ENCODE measurements around the gene POLDIP2. TPM values are rescaled to one million over a fixed set of nuclear protein-coding genes. Genes with fewer than 3 reads are reported as not detected.

Gene POLDIP2
- polyA plus RNA-seq, 1 donor from 2014 or later, result 87.4 TPM

GRCh38 chr17:28379814-28380801 lies 22.8 kb upstream of the POLDIP2 start:
- peaks cover under 1 to 16% (median 4%) of the 10 kb centered on the region in 3 donors for H3K4me1 Mint-ChIP-seq
- H3K36me3 Mint-ChIP-seq, result peaks cover 7% of the 10 kb centered on the region
- no peaks in the 10 kb centered on the region for H3K9me3 Mint-ChIP-seq
- H3K27me3 Mint-ChIP-seq, result peaks cover 10% of the 10 kb centered on the region
- H3K4me3 Mint-ChIP-seq, result peak overlapping the region in 1 of 4 donors; percentile 12
- H3K27ac Mint-ChIP-seq, result peak overlapping the region in 1 of 3 donors; percentile 72

DNA sequence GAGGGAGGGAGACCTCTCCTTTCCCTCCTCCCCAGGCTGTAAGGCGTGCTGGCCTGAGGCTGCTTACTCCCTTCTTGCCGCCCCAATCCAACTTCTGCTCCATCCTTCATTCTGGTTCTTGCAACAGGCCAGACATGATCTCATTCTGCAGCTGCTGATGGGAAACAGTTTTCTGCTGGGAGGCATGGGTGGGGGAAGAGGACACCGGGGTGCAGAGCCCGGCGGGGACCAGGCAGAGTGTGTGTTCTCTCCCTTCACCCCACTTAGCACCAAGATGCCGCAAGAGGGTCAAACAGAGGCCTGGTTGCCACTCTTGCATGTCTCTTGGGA lies 15.6 kb upstream of the POLDIP2 start:
- Mint-ChIP-seq H3K27me3 (no peaks in the 10 kb centered on the region), H3K4me1 (peaks cover 4 to 15% (median 12%) of the 10 kb centered on the region in 3 donors), H3K27ac (peak overlapping the region in 1 of 3 donors; percentile 53), H3K9me3 (no peaks in the 10 kb centered on the region), H3K36me3 (peaks cover under 1% of the 10 kb centered on the region), H3K4me3 (peak overlapping the region; percentile 12 to 75 (median 66))

DNA sequence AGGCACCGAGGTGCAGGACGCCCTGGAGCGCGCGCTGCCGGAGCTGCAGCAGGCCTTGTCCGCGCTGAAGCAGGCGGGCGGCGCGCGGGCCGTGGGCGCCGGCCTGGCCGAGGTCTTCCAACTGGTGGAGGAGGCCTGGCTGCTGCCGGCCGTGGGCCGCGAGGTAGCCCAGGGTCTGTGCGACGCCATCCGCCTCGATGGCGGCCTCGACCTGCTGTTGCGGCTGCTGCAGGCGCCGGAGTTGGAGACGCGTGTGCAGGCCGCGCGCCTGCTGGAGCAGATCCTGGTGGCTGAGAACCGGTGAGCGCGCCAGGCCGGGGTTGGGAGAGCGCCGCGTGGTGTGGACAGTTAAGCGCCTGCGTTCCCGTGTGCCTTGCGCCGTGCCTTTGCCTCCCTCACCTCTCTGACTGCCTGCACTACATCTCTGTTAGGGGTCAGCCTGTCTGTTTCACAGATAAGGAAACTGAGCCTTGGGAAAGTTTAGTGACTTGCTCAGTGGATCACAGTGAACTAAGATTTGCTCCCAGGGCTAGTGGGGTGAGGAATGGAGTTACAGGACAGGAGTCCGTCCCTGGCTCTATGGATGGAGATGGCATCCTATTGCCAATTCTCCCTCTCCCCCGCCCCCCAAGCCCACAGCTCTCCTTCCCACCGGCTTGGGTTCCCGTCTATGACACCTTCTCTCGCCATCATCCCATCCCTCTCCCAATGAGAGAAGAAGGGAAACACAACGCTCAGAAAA lies 15.0 kb upstream of the POLDIP2 start:
- no peaks in the 10 kb centered on the region for H3K27me3 Mint-ChIP-seq
- H3K27ac Mint-ChIP-seq, result peak overlapping the region in 1 of 3 donors; percentile 86
- peak overlapping the region; percentile 71 to 87 (median 80) for H3K4me3 Mint-ChIP-seq
- peaks cover 4 to 15% (median 12%) of the 10 kb centered on the region in 3 donors for H3K4me1 Mint-ChIP-seq
- no peaks in the 10 kb centered on the region for H3K36me3 Mint-ChIP-seq
- H3K9me3 Mint-ChIP-seq, result no peaks in the 10 kb centered on the region

DNA sequence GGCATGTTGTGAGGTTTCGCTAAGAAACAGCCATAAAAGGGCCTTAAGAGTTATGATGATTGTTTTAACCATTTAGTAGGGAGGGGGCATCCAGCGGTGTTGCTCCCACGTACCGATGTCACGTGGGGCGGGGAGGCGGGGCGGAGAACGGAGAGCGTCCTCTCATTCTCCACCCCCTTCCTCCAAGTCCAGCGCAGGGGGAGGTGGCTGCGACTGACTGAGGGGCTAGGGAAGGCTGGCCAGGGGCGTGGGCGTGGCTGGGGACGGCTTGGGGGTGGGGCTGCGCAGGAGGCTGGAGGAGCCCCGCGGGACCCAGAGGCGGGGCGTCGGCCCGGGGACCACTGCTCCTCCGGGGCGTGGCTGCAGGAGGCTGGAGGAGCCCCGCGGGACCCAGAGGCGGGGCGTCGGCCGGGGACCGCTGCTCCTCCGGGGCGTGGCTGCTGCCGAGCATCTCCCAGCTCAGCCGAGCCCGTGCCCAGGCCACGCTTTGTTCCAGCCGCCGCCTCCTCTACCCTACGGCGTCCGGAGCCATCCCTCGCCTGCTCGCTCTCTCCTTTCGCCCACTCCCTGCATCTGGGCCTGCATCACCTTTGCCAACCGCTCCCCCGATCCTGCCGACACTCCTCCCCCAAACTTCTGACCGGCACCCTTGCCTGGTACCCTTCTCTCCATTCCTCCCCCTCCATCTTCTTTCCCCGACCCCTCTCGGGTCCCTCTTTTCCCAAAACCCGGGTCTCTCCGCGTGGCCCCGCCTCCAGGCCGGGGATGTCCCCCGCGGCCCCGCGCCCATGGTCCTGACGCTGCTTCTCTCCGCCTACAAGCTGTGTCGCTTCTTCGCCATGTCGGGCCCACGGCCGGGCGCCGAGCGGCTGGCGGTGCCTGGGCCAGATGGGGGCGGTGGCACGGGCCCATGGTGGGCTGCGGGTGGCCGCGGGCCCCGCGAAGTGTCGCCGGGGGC lies 14.2 kb upstream of the POLDIP2 start, which contains the start of gene SARM1:
TSS of gene SARM1 (plus strand) at position 450 of the 958 bp plus-strand sequence. CDS start at position 789, 339 bp downstream.
- Mint-ChIP-seq H3K27ac (peak within 1 kb of the TSS; percentile 8 to 90 (median 86)), H3K4me3 (peak within 1 kb of the TSS; percentile 71 to 98 (median 92)), H3K36me3 (no peaks in the 10 kb centered on the region), H3K4me1 (peaks cover 4 to 15% (median 12%) of the 10 kb centered on the region in 3 donors), H3K27me3 (no peaks in the 10 kb centered on the region), H3K9me3 (no peaks in the 10 kb centered on the region)

GRCh38 chr17:28370744-28371103 lies 13.4 kb upstream of the POLDIP2 start:
- H3K27ac Mint-ChIP-seq, result peak overlapping the region; percentile 8 to 90 (median 80)
- H3K9me3 Mint-ChIP-seq, result no peaks in the 10 kb centered on the region
- H3K4me1 Mint-ChIP-seq, result peaks cover 4 to 15% (median 12%) of the 10 kb centered on the region in 3 donors
- H3K27me3 Mint-ChIP-seq, result no peaks in the 10 kb centered on the region
- H3K36me3 Mint-ChIP-seq, result no peaks in the 10 kb centered on the region
- peak overlapping the region; percentile 71 to 98 (median 92) for H3K4me3 Mint-ChIP-seq

- H3K4me1 Mint-ChIP-seq, result peaks cover 4 to 15% (median 12%) of the 10 kb centered on the region in 3 donors
- H3K27me3 Mint-ChIP-seq, result no peaks in the 10 kb centered on the region
- H3K4me3 Mint-ChIP-seq, result peak within 1 kb of the TSS; percentile 71 to 98 (median 92)
- peak within 1 kb of the TSS; percentile 8 to 90 (median 80) for H3K27ac Mint-ChIP-seq
- no peaks in the 10 kb centered on the region for H3K9me3 Mint-ChIP-seq
- no peaks in the 10 kb centered on the region for H3K36me3 Mint-ChIP-seq
These were observed 12.9 kb upstream of the POLDIP2 start, which contains the start of gene VTN for GRCh38 chr17:28370035-28370743. VTN (minus strand) TSS chr17:28370307; CDS start chr17:28370203, 104 bp downstream.

GRCh38 chr17:28369684-28370034 lies 12.3 kb upstream of the POLDIP2 start:
- no peaks in the 10 kb centered on the region for H3K9me3 Mint-ChIP-seq
- no peaks in the 10 kb centered on the region for H3K27me3 Mint-ChIP-seq
- H3K4me1 Mint-ChIP-seq, result peaks cover 0 to 15% (median 12%) of the 10 kb centered on the region in 3 donors
- no peaks in the 10 kb centered on the region for H3K36me3 Mint-ChIP-seq
- peak overlapping the region in 2 of 4 donors; percentile 55 to 71 for H3K4me3 Mint-ChIP-seq
- H3K27ac Mint-ChIP-seq, result peak overlapping the region in 1 of 3 donors; percentile 8

DNA sequence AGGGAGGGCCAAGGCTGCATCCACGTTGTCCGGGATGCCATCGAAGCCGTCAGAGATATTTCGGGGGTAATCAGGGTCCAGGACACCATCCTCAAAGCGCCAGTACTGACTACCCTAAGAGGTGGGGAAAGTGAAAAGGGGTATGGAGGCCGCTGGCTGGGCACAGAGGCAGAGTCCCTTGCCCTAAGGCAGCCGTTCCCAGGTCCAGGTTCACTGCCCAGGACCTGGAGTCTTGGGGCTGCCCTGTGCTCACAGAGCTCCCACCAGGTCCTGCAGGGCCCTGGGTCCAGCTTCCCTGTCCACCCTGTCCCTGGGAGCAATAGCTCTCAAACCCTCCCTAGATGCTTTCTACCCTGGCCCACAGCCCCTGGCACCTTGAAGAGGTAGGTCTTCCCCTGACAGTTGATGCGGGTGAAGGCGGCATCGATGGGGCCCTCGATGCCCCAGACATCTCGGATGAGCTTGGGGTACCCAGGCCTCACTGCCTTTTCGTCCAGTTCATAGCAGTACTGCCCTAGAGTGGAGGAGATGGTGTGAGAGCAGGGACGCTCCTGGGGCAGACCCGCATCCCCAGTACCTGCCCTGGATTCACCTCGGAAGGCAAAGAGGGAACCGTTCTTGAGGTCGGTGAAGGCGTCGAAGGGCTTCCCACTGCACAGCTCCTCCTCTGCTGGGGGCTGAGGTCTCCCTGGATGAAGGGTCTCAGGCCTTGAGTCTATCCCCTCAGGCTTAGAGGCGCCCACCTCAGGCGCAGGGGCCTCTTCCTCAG lies 11.8 kb upstream of the POLDIP2 start:
- Mint-ChIP-seq H3K9me3 (no peaks in the 10 kb centered on the region), H3K4me1 (peaks cover 0 to 15% (median 12%) of the 10 kb centered on the region in 3 donors), H3K27me3 (no peaks in the 10 kb centered on the region), H3K36me3 (no peaks in the 10 kb centered on the region), H3K4me3 (peak overlapping the region in 2 of 4 donors; percentile 21 to 43), H3K27ac (peak overlapping the region in 1 of 3 donors; percentile 8)

DNA sequence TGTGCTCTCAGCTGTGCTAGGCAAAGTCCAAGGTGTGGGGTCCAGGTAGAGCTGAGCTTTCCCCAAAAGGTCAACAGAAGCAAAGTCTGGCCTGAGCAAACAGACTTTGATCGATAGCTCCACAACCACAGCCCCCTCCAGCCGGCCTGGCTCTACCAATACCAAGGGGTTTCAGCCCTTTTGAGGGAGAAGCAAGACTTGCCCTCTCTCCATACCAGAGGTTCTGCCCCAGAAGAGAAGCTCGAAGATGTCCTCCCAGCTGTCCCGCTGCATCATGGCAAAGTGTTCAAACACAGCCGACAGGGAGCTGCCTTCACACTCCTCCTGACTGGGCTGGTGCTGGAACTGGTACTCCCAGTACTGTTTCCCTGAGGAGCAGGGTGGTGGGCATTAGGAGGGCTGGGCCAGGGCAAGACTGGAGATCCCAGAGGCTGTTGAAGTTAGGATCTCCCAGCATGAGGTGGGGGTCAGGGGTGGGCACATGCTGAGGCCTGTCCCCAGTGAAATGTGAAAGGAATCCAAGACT lies 11.0 kb upstream of the POLDIP2 start:
- H3K9me3 Mint-ChIP-seq, result no peaks in the 10 kb centered on the region
- H3K4me3 Mint-ChIP-seq, result peak overlapping the region in 1 of 4 donors; percentile 16
- peaks cover 0 to 12% (median 10%) of the 10 kb centered on the region in 3 donors for H3K4me1 Mint-ChIP-seq
- no peak overlapping the region for H3K27ac Mint-ChIP-seq
- H3K27me3 Mint-ChIP-seq, result no peaks in the 10 kb centered on the region
- no peaks in the 10 kb centered on the region for H3K36me3 Mint-ChIP-seq

GRCh38 chr17:28367641-28368305 lies 10.4 kb upstream of the POLDIP2 start:
- Mint-ChIP-seq H3K4me3 (peak overlapping the region in 2 of 4 donors; percentile 16 to 27), H3K27ac (no peak overlapping the region), H3K27me3 (no peaks in the 10 kb centered on the region), H3K9me3 (no peaks in the 10 kb centered on the region), H3K36me3 (no peaks in the 10 kb centered on the region), H3K4me1 (peaks cover 0 to 8% (median 7%) of the 10 kb centered on the region in 3 donors)

GRCh38 chr17:28366605-28367004 lies 9.3 kb upstream of the POLDIP2 start:
- Mint-ChIP-seq H3K4me1 (peaks cover 0 to 6% (median 6%) of the 10 kb centered on the region in 3 donors), H3K9me3 (no peaks in the 10 kb centered on the region), H3K36me3 (no peaks in the 10 kb centered on the region), H3K27ac (peak overlapping the region in 2 of 3 donors; percentile 50 to 65), H3K27me3 (no peaks in the 10 kb centered on the region), H3K4me3 (peak overlapping the region in 1 of 4 donors; percentile 32)

DNA sequence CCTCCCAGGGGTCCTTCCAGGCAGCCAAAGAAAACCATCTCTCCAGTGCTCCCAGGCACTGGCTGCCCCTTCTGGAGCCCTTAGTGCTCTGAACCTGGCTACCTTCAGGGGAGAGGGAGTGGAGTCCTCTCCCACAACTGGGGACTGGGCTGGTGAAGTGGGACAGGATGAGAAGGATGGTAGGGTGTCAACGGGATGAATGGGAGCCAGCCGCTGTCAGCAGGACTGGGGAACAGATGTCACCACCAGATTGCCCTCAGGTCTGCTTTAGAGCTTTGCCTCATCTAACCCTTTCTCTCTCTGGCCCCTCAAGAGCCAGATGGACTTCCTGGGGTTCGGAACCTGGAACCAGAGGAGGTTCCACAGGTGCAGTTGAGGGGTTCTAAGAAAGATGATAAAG lies 8.2 kb upstream of the POLDIP2 start:
- Mint-ChIP-seq H3K4me3 (no peak overlapping the region), H3K27ac (no peak overlapping the region), H3K9me3 (no peaks in the 10 kb centered on the region), H3K27me3 (no peaks in the 10 kb centered on the region), H3K4me1 (no peaks in the 10 kb centered on the region), H3K36me3 (peaks cover 3% of the 10 kb centered on the region)
